Suppressor macrophage (primary cell): ENCODE results near the gene SUPT5H.
A peak's percentile ranks its signal among the peaks of the same experiment; 100 is the strongest.
"Not testable (repeated sequence)": the region's sequence is repeated elsewhere in the genome, so short reads cannot be mapped to it uniquely, and the experiment has no call there.

ENCODE experiments used
- DNase-seq, 4 experiments: peaks; one replicate each; pipeline ENCODE4 v3.0.0-alpha.2; 2020 to 2022

Gene SUPT5H

DNA sequence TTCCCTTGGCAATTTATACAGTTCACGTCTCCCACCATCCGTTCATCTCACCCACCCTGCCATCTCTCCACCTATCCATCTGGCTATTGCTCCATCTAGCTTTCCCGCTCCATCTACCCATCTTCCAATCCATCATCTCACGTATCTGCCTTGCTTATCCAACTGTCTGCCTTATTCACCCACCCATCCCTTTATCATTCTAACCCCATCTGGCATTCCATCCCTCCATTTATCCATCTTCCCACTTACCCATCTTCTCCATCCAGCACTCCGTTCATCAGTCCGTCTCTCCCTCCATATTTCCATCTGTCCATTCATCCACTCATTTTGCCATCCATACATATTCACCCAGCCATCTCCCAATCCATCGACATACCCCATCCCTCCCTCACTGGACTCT lies 19.6 kb upstream of the SUPT5H start:
- DNase-seq = no peak

DNA sequence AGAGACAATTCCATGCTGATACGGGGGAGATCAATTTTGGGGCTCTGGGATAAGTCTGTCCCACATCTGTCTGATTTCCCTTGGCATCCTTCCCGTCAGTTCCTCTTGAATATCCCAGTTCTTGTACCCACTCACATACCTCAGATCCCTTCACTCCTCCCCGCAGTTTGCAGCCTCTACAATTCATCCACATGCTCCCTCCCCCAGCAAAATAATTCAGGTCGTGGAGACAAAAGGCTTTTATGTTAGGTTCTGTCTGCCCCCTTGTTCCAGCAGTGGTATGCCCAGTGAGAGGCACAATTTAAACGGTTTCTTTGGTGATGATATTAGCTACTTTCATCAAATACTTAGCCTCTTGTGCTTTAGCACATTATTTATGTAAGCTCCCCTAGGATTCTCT lies 19.2 kb upstream of the SUPT5H start:
- no peak for DNase-seq

DNA sequence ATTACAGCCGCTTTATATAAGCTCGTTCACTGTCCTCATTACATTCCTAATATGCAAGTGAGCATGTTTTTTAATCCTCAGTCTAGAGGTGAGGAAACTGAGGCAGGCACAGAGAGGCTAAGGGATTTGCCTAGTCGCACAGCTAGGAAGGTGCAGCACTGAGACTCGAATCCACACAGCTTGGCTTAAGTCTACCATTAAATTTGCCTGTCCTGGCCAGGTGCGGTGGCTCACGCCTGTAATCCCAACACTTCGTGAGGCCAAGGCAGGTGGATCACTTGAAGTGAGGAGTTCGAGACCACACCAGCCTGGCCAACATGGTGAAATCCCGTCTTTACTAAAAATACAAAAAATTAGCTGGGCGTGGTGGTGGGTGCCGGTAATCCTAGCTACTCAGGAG lies 17.7 kb upstream of the SUPT5H start:
- no peak for DNase-seq

DNA sequence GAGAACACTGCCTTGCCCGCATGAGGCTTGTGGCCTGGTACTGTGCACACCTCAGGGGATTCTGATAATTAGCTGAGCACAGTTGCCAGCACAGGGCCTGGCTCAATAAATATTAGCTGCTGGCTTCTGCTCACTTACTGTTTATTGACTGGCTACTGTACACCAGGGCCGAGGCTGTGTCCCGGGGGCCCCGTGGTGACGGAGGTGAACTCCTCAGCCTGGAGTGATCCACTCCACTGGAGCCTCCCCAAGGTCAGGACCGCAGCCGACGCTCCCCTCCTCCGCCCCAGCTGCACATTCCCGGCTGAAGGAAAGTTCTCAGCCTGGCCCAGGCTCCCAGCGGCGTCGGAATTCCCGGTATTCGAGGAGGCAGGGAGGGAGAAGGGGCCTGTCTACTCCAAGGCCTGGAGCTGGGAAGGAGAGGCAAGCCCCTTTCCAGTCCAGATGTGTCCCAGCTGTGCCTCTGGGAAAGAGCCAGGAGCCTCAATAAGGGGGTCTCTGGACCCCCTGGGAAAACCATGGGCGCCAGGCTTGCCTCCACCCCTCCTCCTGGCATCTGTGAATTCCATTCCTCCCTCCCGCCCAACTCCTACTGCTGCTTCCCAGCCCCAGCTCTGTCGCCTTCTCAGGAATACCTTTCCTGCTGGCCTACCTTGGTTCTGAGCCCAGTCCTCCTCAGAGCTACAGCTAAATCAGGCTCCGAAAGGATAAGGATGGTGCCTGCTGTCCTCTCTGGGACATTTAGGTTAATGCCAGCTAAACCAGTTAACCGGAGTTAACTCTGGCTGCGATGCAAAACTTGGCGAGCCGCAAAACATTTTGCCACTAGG lies 16.9 kb upstream of the SUPT5H start:
- DNase-seq = no peak

DNA sequence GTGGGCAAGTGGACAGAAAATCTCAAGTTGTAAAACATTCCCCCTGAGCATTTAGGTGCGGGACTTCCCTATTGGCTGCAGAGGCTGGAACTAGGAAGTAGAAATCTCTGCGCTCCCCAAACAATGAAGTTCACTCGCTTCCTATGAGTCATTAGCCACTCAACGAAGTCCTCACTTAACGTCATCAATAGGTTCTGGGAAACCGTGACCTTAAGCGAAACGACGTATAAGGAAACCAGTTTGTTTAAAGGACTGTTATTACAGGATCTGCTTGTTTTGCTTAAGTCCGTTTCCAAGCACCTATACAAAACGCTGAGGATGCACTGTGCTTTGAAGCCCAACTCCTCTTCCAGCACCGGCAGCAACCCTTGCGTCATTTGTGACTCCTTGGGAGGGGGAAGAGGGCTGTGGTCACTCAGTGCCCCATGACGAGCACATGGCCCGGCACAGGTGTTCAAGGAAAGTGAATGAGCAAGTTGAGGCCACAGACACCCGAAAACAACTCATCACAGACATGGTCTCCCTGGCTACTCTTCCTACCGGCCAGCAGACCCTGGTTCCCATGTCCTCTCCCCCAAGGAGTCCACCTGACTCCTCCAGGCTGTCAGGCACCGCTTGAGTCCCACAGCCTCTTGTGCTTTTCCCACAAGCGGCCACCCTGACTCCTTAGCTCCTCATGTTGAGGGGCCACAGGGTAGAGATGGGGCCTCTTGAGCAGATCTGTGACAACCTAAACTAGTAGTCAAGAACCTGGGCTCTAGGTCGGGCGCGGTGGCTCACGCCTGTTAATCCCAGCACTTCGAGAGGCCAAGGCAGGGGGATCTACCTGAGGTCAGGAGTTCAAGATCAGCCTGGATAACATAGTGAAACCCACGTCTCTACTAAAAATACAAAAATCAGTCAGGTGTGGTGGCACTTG lies 14.4 kb upstream of the SUPT5H start:
- DNase-seq = peak; percentile 86 to 98 (median 93)

DNA sequence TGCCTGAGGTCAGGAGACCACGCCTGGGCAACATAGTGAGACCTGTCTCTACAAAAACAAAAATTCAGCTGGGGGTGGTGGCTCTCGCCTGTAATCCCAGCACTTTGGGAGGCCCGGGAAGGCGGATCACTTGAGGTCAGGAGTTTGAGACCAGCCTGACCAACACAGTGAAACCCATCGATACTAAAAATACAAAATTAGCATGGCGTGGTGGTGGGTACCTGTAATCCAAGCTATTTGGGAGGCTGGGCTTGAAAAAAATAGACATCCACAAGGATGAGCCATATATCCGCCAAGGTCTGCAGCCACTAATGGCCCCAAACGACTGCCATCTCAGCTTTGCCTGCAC lies 12.7 kb upstream of the SUPT5H start:
- no peak for DNase-seq

DNA sequence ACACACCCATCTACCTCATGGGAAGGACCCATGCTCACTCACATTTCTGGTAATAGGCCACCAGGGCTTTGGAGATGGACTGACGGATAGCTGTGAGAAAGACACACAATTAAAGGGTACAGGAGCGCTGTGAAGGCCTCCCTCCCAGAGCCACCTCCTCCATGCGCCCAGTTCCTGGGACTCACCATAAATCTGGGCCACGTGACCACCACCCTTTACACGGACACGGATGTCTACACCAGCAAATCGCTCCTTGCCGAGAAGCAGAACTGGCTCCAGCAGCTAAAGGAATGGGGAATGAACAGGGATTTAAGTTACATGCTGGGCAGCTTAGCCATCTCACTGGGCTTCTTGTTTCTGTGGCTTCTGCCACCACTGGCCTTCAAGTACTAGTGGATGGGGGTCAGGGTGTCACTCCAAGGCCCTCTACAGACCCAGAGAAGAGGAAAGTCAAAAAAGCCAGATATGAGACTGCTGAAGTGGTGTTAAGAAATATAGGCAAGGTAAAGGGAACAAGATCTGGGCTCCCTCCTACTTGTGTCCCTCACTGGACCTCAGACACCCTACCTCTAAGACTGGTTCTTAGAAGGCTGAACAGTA lies 11.8 kb upstream of the SUPT5H start:
- no peak for DNase-seq

DNA sequence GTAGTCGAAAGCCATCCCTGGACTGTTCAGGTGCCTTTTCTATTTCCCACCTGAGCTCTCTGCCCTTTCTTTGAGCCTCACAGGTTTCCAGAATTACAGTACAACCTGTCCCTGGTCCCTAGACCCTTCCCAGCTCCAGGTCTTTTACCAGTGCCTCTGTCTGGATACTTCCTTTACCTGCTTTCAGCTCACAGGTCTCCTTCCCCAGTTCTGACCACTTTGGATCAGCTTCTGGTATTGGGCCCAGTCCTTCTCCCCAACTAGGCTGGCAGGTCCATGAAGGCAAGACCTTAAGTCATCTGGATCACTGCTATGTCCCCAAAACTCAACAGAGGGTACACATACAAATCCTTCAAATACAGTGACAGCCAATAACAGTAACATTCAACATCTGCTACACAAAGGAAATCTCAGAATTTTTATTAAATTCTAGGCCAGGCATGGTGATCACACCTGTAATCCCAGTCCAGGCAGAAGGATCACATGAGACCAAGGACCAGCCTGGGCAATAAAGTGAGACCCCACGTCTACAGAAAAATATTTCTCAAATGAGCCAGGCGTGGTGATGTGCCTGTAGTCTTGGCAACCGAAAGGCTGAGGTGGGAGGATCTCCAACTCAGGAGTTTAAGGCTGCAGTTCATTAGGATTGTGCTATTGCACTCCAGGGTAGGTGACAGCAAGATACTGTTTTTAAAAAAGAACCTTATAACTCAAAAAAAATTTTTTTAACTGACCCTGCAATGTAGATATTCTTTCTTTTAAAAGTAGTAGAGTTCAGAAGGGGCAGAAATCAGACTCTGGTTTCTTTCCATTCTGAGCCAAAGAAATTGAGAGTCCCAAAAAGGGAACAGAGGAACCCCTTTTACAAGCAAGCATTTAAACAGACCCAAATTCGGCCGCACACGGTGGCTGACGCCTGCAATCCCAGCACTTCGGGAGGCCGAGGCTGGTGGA lies 11.0 kb upstream of the SUPT5H start:
- no peak for DNase-seq

DNA sequence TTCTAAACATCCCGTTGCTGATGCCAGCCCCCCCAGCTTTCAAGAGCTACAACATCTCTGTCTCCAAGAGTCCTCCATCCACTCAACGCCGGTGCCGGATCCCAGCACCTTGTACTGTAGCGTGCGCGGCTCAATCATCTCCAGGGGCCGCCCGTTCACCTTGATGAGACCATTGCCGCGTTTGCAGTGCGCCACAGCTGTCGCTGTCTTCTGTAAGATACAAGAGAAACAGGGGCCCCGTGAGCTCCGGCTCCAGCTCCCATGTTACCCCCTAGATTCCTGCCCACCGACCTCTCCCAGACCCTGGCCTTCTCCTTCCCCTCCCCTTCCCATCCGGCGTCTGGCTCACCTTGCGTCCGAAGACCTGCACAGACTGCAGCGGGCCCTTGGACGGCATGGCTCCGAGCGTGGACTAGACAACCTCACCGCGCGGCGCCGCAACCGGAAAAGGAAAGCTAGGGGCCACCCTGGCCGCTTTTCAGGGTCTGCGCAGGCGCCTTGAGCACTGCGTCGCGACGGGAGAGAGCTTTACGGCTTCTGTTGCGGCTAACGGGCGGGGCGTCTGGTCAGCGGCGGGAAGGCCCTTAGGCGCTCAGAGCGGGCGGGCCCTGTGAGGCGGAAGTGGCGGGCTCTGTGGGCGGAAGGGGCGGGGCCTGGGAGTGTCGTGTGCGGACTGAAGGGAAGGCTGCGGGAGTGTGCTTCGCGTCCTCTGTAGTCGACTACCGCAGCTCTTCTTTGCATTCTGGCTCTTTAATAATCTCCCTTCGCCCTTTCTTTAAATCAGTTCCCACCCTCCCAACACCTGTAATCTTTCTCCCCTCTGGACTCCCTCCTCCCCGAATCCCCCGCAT lies 9.7 kb upstream of the SUPT5H start, which contains the start of gene RPS16:
RPS16 (minus strand) TSS at position 451 of the 851 bp plus-strand sequence; CDS start at position 397, 54 bp downstream.
- DNase-seq = peak; percentile 100

DNA sequence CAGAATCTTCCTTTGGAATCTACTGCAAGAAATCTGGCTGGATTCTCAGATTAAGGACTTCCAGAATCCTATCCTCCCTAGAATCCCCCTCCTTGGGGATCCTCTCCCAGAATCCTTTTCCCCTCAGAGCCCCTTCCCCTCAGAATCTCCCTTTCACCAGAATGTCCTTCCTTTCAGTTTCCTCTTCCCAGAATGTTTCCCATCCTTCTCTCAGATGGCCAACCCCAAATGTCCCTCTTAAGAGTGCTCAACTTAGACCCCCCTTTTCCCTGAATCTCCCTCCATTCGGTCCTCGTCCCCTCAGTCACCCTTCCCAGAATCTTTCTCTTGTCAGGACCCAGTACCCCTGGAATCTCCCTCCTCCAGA lies 9.0 kb upstream of the SUPT5H start:
- no peak for DNase-seq

DNA sequence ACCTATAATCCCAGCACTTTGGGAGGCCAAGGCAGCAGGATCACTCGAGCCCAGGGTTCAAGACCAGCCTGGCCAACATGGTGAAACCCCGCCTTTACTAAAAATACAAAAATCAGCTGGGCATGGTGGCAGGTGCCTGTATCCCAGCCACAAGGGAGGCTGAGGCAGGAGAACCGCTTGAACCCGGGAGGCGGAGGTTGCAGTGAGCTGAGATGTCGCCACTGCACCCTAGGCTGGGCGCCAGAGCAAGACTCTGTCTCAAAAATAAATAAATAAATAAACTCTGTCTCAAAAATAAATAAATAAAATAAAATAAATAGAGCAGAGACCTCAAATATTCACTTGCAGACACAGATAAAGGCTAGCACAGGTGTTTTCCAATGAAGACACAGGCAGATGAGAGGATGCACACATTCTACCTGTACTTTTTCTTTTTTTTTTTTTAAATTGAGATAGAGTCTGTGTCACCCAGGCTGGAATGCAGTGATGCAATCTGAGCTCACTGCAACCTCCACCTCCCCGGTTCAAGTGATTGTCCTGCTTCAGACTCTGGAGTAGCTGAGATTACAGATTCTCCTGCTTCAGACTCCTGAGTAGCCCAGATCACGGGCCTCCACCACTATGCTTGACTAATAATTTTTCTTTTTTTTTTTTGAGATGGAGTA lies 7.0 kb upstream of the SUPT5H start:
- peak in 1 of 4 experiments; percentile 29 for DNase-seq

DNA sequence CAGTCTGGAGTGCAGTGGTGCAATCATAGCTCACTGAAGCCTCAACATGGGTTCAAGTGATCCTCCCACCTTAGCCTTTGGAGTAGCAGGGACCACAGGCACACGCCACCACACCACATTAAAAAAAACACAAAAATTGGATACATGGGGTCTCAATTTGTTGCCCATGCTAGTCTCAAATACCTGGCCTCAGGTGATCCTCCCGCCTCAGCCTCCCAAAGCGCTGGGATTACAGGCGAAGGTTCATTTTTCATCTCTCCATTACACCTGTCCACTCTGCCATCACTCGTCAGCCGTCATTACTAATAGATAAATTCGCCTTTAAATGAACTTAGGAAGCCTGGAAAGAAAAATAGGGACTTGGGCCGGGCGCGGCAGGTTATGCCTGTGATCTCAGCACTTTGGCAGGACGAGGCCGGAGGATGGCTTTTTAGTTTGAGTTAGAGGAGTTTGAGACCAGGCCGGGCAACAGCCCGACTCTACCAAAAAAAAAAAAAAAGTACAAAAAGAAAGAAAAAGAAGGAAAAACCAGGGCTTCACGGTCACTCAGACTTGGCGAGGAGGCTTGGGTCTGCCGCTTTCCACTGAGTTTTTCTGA lies 685 bp upstream of the SUPT5H start:
- DNase-seq = peak in 3 of 4 experiments; percentile 16 to 39 (median 34)

DNA sequence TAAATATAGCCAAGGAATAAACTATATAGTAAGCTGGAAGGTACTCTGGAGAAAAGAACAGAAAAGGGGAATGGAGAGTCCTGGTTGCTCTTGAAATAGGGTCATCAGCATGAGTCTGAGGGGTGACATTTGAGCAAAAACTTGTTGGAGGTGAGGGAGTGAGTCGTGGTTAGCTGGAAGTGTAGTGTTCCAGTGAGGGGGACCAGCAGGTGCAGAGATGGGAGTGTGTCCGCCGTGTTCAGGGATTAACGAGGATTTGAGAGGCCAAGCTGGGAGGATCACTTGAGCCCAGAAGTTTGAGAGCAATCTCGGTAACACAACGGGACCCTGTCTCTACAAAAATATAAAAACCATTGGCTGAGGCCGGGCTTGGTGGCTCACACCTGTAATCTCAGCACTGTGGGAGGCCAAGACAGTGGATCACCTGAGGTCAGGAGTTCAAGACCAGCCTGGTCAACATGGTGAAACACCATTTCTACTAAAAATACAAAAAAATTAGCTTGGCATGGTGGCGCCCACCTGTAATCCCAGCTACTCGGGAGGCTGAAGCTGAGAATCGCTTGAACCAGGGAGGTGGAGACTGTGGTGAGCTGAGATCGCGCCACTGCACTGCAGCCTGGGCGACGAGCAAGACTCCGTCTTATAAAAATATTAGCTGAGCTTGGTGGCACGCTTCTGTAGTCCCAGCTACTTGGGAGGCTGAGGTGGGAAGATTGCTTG lies 1.1 kb downstream of the SUPT5H start:
- no peak for DNase-seq

DNA sequence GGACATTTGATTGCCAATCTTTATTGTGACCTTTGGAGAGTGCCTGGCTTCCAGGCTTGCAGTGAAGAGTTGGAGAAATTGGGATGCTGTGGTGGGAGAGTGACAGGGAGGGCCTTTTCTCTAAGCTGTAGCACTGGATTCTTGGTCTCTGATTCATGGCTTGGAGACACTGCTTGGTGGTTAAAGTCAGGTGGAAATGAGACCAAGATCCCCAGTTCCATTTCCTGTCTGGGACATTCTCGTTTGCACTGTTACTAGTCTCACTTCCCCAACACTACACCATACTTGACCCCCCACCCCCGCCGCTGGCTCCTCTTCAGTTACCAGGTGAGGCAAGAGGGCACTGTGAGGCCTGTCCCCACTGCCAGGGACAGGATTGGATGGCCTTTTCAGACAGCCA lies 2.9 kb downstream of the SUPT5H start:
- DNase-seq = peak; percentile 27 to 52 (median 41)

DNA sequence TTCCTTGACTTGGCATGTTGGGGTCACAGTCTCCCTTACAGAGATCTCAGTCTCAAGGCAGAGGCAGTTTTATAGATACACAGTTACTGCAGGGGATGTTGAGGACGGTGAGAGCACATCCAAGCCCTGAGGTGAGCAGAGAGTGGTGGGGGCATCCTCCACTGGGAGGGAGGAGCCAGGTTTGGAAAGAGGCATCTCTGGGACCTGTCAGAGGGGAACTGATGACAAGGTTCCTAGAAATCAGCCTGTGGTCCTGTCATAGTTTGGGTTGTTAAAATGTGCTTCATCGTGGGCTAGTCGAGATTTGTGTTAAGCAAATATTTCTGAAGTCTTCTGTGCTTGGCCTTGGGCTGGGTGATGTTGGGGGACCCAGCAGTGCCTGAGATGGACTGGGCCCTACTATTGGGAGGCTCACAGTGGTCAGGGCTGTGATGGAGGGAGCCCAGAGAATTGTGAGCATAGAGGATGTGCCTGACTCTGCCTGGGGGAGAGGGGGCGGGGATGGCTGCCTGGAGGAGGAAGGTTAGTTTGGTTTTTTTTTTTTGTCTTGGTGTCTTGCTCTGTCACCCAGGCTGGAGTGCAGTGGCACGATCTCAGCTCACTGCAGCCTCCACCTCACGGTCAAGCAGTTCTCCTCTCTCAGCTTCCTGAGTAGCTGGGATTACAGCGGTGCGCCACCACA lies 3.9 kb downstream of the SUPT5H start:
- peak in 1 of 4 experiments; percentile 14 for DNase-seq

DNA sequence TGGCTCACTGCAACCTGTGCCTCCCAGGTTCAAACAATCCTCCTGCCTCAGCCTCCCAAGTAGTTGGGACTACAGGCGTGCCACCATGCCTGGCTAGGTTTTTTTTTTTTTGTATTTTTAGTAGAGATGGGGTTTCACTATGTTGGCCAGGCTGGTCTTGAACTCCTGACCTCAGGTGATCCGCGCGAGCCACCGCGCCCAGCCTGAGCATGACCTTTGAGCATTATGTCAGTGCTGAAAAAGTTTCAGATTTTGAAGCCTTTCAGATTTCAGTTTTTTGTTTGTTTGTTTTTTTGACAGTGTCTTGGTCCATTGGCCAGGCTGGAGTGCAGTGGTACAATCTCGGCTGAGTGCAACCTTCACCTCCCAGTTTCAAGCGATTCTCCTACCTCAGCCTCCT lies 5.9 kb downstream of the SUPT5H start:
- not testable (repeated sequence) for DNase-seq

DNA sequence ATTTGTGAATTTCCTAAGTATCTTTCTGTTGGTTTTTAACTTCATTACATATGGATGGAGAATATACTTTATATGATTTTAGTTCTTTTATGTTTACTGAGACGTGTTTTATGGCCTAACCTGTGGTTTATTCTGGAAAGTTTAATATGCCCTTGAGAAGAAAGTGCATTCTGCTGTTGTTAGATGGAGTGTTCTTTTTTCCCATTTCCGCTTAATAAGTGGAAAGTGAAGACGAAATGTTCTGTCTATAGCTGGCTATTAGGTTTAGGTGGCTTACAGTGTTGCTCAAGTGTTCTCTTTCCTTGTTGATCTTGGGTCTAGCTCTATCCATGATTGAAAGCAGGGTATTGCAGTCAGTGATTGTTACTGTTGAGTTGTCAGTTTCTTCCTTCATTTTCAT lies 18.0 kb downstream of the SUPT5H start:
- DNase-seq = no peak

DNA sequence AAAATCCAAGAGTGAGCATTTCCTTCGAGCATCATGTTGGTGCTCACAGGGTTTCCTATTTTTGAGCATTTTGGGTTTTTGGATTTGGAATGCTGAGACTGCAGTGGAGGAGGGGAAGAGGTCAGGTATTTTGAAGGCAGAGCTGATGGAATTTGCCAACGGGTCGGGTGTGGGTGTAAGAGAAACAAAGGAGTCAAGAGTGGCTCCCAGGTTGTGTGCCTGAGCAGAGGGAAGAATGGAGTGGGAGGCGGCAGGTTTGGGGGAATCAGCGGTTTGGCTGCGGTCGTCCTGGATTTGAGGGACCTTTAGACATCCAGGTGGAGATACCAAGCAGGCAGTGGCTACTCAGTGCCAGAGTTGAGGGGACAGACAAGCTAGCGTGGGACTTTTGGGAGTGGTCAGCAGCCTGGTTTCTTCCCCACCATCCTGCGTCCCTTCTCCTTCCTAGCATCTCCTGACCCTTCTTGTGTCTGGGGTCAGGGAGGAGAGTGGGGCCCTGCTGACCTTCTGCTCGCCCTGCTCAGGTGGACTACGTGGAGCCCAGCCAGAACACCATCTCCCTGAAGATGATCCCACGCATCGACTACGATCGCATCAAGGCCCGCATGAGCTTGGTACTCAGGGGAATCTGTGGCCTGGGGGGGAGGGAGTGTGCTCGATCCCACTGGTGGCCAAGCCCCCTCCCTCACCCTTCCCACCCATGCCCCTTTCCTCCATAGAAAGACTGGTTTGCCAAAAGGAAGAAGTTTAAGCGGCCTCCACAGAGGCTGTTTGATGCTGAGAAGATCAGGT lies 20.8 kb downstream of the SUPT5H start:
- DNase-seq = no peak
